Hematopoietic multipotent progenitor cell treated with erythropoietin and hydrocortisone succinate and interleukin-3 and kit ligand, for 8 days (in vitro differentiated cells): ENCODE results near the gene RASGRF2.

Source experiments
- DNase-seq: peaks from one replicate; pipeline ENCODE4 v3.0.0-alpha.2; 2015

RASGRF2 gene

GRCh38 chr5:81213070-81213469 lies 252.9 kb downstream of the RASGRF2 start:
- DNase-seq = no peak

DNA sequence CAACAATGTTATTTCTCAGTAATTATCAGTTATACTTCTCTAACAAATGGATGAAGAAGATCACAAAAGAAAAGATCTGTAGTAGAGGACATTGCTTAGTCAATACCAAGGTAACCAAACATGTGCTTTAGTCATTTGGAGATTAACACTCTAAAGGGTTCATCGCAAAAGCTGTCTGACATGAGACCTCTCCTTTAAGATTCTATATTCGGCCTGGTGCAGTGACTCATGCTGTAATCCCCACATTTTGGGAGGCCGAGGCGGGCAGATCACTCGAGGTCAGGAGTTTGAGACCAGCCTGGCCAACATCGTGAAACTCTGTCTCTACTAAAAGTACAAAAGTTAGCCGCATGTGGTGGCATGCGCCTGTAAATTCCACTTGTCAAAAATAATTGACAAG lies 254.7 kb downstream of the RASGRF2 start:
- DNase-seq = no peak

DNA sequence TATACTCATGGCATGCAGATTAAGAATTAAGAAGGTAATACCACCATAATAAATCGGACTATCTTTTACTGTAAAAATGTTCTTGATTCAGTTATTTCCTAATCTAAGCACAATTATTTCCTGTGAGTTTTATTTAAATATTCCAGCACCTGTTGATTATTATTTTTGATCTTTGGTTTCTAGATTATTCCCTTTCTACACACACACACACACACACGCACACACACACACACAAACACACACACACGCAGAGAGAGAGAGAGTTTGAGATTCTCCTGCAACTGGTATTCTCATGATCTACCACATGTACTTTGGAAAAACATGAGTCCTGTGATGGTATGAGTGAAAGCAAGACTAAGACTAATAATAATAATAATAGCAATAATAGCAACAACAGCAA lies 256.0 kb downstream of the RASGRF2 start:
- DNase-seq = no peak

DNA sequence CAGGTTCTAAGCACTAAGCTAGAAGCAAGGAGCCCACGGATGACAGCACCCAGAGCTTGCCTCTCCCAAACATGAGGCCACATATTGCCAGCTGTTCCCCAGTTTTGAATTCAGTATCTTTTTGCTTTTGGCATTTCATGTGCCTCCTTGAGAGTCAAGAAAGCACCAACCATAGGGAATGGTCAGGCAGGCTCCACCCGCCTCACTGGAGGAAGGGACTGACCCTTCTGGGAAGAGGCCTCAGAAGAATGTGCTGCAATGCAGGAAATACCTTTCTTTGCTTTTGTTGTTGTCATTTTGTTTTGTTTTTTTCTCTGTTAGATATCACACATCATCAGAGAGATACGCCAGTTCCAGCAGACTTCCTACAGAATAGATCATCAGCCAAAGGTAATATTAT lies 259.2 kb downstream of the RASGRF2 start:
- no peak for DNase-seq

DNA sequence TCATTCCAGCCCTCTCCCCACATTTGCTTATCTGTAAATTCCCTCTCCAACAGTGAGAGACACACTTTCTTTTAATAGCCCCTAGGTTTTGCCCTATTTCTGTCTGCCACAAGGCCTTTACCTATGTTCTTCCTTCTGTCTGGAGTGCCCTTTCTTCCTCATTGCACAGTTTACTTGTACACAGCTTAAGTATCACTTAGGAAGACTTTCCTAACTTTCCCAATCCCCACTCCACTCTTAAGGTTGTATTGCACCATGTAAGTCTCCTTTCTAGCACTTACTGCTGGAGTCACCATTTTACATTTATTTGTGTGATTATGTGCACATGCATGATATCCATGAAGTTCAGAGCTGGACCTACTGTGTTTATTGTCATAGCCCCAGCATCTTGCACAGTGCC lies 262.1 kb downstream of the RASGRF2 start:
- DNase-seq = no peak

GRCh38 chr5:81225463-81225862 lies 265.3 kb downstream of the RASGRF2 start:
- DNase-seq = no peak

DNA sequence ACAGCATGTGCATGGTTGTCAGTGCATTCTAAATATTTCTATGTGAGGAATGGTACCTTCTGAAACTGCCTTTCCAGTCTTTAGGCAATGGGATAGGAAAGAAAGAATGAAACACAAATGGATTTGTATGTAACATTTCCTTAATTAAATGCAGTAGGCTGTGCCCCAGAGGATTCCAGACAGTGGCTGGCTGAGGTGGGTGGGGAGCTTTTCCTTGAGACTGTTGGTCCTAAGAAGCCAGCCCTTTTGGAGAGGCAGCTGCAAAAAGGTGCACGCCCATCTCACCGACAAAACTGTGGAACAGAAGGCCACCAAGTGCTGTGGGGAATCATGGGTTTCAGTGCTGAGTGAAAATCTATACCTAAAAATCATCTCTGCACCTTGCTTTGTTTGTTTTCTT lies 266.1 kb downstream of the RASGRF2 start:
- DNase-seq = no peak

DNA sequence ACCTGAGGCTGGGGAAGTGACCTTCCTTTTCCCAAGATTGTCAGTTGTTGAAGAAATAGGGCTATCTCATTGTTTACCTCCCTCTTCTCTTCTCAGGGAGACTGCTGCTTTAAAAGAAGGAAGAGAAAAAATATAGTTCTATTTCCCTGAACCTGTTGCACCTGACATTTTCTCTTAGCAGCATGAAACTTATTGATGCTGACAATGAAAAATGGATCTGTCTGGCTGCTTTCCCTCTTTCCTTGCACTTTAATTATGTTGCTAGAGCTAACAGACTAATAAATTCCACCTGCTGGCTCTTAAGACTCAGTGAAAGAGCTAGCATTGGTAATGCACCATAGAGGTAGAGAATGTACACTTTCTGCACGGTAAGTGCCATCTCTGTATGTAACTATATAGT lies 266.8 kb downstream of the RASGRF2 start:
- DNase-seq = no peak

GRCh38 chr5:81228084-81228483 lies 267.9 kb downstream of the RASGRF2 start:
- DNase-seq = no peak

DNA sequence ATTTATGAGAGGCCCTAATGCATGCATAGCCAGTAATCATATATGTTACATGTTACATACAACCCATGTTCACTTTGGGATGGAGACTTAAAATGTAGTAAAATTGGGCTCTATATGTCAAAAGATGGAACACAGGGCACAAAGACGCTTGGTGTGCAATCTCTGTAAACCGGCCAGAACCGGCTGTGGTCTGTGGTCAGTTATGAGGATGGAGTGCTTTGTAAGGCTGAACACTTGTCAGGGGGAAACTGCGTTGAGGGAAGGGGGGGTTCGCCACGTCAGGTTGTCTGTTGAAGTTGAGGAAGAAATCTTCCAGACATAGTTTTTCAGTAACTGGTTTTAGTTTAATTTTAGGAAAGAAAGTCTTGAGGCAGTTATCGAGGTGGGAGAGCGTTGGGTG lies 270.3 kb downstream of the RASGRF2 start:
- DNase-seq = no peak

GRCh38 chr5:81232464-81233079 lies 272.4 kb downstream of the RASGRF2 start:
- no peak for DNase-seq

DNA sequence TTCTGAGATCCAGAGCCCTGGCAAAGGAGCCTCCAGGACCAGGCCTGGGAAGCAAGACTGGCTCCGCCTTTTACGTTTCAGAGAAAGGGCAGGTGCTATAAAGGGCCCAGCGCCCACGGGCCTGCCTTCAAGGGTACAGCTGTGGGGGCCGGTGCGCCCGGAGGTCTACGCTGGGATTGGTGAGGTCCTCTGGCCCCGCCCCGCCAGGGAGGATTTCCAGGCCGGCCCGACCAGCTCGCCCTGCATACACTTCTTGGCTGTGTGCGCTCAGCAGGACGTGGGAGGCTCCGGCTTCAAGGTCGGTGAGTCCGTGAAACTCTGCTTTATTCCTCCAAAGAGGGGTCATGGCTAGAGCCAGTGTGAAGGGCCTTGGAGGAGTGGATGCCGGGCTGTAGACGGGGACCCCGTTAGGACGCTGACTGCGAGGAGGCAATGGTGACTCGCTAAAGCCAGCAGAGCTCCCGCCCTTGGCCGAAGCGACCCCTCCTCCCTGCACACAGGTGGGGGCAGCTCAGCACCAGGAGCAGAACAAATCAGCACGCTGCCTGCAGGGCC lies 273.0 kb downstream of the RASGRF2 start, which contains the start of gene CKMT2:
Gene CKMT2 (plus strand): TSS at position 243 of the 555 bp plus-strand sequence. CDS start 17,811 bp downstream, outside the sequence.
- no peak for DNase-seq

DNA sequence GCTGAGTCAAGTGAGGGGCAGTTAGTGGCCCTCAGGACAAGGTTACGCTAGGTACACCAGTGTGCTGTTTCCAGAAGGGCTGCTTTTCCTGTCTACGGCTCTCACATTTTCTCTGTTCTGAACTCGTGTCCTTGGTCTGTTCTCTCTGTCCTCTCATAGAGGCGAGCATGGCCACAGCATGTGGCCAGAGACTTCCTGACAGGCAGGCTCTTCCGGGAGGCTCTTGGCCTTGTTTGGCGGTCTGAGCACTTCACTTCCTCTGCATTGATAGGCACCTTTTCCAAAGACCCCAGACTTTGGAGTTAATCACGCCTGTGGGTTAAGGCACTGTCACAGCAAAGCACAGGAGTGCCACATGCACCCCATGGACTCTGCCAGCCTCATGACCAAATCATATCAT lies 274.1 kb downstream of the RASGRF2 start:
- no peak for DNase-seq

- DNase-seq = no peak
Measured at GRCh38 chr5:81234801-81235200, 274.6 kb downstream of the RASGRF2 start.

GRCh38 chr5:81235287-81236072 lies 275.3 kb downstream of the RASGRF2 start:
- DNase-seq = no peak

DNA sequence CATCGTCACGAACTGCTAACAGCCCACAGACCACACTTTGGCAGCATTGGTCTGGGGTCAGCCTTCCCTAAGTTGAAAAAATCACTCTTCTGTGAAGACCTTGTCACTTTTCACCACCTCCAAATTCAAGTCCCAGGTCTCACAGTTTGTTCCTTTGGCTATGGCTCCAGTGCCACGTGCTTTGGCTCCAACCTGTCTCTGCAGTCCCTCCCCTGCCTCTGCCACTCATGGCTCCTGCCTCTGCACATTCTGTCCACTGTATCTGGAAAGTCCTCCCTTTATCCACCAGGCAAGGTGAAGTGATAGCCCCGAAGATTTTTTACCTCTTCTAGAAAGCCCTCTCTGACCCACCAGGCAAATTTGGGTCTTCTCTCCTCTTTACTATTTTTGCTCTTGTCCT lies 278.3 kb downstream of the RASGRF2 start:
- no peak for DNase-seq

DNA sequence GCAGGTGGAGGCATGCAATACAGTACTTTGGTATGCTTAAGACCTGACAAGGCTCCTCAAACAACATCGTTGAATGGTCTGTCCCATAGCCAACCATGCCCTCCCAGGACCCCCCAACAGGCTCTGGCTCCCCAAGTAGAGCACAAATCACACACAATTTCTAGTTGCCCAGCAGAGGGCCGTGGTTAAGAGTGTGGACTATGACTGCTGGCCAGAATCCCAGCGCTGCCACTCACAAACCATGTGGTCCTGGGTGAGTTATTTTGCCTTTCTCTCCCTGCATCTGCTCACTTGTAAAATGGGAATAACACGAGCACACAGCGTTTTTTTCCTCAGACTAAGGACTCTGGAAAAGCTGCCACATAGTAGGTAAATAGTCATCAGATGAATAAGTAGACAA lies 279.4 kb downstream of the RASGRF2 start:
- no peak for DNase-seq

DNA sequence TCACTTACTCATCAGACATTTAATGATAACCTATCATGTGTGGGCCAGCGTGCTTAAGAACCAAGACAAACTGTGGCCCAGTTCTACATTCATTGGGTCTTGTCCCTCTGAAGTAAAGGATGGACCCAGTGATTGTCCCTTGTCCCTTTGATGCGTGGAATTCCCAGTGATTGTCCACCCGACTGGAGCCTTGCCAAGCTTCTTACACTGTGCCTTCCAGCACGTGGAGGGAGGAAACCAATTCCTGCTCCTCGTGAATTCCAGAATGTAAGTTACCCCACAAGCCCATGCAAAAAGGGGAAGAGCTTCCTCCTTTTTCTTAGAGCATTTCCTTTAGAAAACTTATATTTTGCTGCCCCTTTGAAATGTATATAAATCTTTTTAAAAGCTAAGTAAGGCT lies 280.8 kb downstream of the RASGRF2 start:
- DNase-seq = no peak

- DNase-seq = no peak
Measured at GRCh38 chr5:81241961-81242648, 281.9 kb downstream of the RASGRF2 start.

GRCh38 chr5:81242906-81243436 lies 282.8 kb downstream of the RASGRF2 start:
- DNase-seq = no peak

DNA sequence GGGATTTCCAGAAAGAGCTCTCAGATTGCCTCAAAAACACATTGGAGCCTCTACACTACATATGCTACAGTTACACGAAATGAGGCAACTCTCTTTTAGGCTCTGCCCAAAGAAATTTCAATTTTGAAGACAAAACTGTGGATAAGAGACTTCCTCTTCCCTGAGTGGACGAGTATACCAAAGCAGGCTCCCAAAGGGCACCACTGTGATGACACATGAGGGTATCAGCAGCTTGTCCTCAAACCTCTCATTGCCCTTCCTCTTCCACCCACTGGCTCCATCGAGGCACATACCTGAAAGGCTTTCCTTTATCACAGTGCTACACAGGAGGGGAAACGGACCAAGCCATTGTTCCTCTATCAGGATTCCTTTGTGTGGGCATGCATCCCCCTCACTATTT lies 284.3 kb downstream of the RASGRF2 start:
- DNase-seq = no peak

DNA sequence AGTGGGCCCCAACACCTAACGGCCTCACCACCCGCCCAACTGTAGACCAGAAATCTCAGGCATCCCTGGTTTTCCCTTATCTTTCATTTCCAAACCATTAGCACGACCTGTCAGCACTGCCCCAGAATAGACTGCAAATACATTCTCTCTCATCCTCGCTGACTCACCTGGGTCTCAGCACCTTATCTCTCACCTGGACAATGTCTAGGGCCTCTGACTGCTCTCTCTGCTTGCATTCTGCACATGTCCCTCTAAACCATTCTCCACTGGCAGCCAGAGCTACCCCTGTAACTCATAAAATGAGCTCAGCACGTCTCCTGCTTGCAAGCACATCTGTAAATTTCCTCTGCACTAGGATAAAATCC lies 285.7 kb downstream of the RASGRF2 start:
- no peak for DNase-seq

GRCh38 chr5:81246697-81247096 lies 286.5 kb downstream of the RASGRF2 start:
- no peak for DNase-seq
